GM19099 (cell line): Measurements from ENCODE around the gene SAMHD1.
A peak's percentile ranks its signal among the peaks of the same experiment; 100 is the strongest.

Experiments used
- POLR2A ChIP-seq: IDR thresholded peaks from 3 replicates; pipeline ENCODE4 v1.6.1; 2011; ENCODE audit warnings: low read depth; ENCODE audit not compliant: insufficient read length; ENCODE audit errors: extremely low read depth

Gene SAMHD1

GRCh38 chr20:36957875-36958667 is 6.6 kb upstream of the SAMHD1 start:
- no peak for TF ChIP-seq POLR2A

DNA sequence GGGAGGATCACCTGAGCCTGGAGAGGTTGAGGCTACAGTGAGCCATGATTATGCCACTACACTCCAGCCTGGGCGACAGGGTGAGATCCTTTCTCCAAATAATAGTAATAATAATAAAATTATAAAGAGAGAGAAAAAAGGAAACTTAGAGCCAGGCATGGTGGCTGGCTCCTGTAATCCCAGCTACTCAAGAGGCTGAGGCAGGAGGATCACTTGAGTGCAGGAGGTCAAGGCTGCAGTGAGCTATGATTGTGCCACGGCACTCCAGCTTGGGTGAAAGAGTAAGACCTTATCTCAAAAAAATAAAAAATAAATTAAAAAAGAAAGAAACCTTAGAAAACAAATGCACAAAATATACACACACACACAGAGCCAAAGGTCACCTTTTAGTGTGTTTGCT is 5.2 kb upstream of the SAMHD1 start:
- no peak for TF ChIP-seq POLR2A

DNA sequence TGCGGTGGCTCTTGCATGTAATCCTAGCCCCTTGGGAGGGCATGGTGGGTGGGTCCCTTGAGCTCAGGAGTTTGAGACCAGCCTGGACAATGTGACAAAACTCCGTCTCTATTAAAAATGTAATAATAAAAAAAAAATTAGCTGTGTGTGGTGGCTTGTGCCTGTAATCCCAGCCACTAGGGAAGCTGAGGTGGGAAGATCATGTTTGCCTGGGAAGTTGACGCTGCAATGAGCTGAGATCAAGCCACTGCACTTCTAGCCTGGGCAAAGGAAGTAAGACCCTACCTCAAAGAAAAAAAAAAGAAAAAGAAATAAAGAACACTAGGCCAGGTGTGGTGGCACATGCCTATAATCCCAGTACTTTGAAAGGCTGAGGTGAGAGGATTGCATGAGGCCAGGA is 4.5 kb upstream of the SAMHD1 start:
- TF ChIP-seq POLR2A = no peak

GRCh38 chr20:36951979-36952738 is 651 bp upstream of the SAMHD1 start:
- TF ChIP-seq POLR2A = no peak

- peak; percentile 50 for TF ChIP-seq POLR2A
These were observed 902 bp downstream of the SAMHD1 start for GRCh38 chr20:36950414-36951197.

GRCh38 chr20:36941401-36941835 is 10.1 kb downstream of the SAMHD1 start:
- no peak for TF ChIP-seq POLR2A

DNA sequence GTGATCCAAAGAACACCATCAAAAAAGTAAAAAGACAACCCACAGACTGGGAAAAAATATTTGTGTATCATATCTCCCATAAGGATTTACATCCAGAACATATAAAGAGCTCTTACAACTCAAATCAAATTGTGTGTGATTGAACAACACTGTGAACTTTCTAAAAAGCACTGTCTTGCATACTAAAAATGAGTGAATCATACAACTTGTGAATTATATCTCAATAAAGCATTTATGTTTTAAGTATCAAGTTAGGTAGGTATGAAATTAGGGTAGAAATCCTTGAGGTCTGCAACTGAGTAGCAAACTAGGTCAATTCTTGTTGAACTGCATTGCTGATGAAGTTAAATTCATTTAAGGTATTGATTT is 14.1 kb downstream of the SAMHD1 start:
- TF ChIP-seq POLR2A = no peak

- TF ChIP-seq POLR2A = no peak
These were observed 15.2 kb downstream of the SAMHD1 start for GRCh38 chr20:36936341-36936740.

GRCh38 chr20:36932476-36933426 is 18.8 kb downstream of the SAMHD1 start:
- TF ChIP-seq POLR2A = no peak

DNA sequence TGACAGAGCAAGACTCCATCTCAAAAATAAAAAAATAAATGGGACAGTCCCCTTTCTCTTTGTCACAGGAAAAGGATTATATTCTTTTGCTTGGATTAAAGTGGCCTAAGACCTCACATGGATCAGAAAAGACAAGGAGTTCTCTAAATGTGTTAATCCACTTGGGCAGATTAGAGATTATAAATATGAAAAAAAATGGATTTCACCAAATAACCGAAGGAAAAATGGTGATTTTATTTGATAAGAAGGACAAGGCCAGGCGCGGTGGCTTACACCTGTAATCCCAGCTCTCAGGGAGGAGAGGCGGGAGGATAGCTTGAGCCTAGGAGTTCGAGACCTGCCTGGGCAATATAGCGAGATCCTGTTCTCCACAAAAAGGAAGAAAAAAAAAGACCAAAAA is 21.8 kb downstream of the SAMHD1 start:
- TF ChIP-seq POLR2A = no peak

DNA sequence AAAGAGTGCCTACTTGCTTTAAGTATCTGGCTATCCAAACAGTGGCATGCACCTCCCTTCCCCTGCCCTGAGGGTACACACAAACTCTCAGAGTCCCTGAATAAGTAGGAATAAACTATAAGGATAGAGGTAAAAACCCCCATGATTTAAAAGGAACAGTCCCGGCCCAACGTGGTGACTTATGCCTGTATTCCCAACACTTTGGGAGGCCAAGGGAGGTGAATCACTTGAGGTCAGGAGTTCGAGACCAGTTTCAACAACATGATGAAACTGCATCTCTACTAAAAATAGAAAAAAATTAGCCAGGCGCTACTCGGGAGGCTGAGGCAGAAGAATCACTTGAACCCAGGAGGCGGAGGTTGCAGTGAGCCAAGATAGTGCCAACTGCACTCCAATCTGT is 22.2 kb downstream of the SAMHD1 start:
- no peak for TF ChIP-seq POLR2A

GRCh38 chr20:36927704-36928103 is 23.8 kb downstream of the SAMHD1 start:
- no peak for TF ChIP-seq POLR2A

GRCh38 chr20:36926653-36927200 is 24.8 kb downstream of the SAMHD1 start:
- no peak for TF ChIP-seq POLR2A

- no peak for TF ChIP-seq POLR2A
These were observed 26.3 kb downstream of the SAMHD1 start for GRCh38 chr20:36925234-36925633.
